SH-SY5Y (cell line): ENCODE results near the gene GRIP1.

ENCODE experiments used
- GATA2 ChIP-seq: IDR thresholded peaks from 2 replicates; pipeline ENCODE4 v1.6.1; 2011; ENCODE audit warnings: mild to moderate bottlenecking, low read depth, low read length
- GATA3 ChIP-seq: IDR thresholded peaks from 2 replicates; pipeline ENCODE4 v1.6.1; 2011; ENCODE audit warnings: low read depth, mild to moderate bottlenecking, low read length, moderate library complexity

GRCh38 chr12:66453844-66454243 lies 225.0 kb downstream of the GRIP1 start:
- TF ChIP-seq GATA2 (no peak), GATA3 (no peak)
